ENCODE results near the gene TUBA4A.
A peak's percentile ranks its signal among the peaks of the same experiment; 100 is the strongest.
"Not testable (repeated sequence)": the region's sequence is repeated elsewhere in the genome, so short reads cannot be mapped to it uniquely, and the experiment has no call there.

Gene TUBA4A

GRCh38 chr2:219253753-219254589 is at the start of gene TUBA4A:
Gene TUBA4A, minus strand, starts transcription at chr2:219253918. Its CDS starts 60 bp downstream, at chr2:219253858.
- peak; percentile 83 for DNase-seq

GRCh38 chr2:219302412-219302968 is 48.8 kb upstream of the TUBA4A start:
- DNase-seq: no peak

- no peak for DNase-seq
Observed at GRCh38 chr2:219300022-219300421, 46.3 kb upstream of the TUBA4A start.

GRCh38 chr2:219299372-219299760 is 45.6 kb upstream of the TUBA4A start:
- no peak for DNase-seq

GRCh38 chr2:219298759-219299371 is 45.1 kb upstream of the TUBA4A start:
- peak; percentile 82 for DNase-seq

- DNase-seq: no peak
Observed at GRCh38 chr2:219297766-219298456, 44.2 kb upstream of the TUBA4A start.

GRCh38 chr2:219296631-219297391 is 43.1 kb upstream of the TUBA4A start:
- no peak for DNase-seq

- DNase-seq: no peak
Observed at GRCh38 chr2:219296142-219296541, 42.4 kb upstream of the TUBA4A start.

GRCh38 chr2:219294356-219295351 is 40.9 kb upstream of the TUBA4A start:
- peak; percentile 84 for DNase-seq

- no peak for DNase-seq
Observed at GRCh38 chr2:219293736-219294231, 40.1 kb upstream of the TUBA4A start.

- no peak for DNase-seq
Observed at GRCh38 chr2:219292616-219293015, 38.9 kb upstream of the TUBA4A start.

- DNase-seq: no peak
Observed at GRCh38 chr2:219291910-219292490, 38.3 kb upstream of the TUBA4A start.

GRCh38 chr2:219291394-219291793 is 37.7 kb upstream of the TUBA4A start:
- no peak for DNase-seq

GRCh38 chr2:219290381-219291171 is 36.9 kb upstream of the TUBA4A start:
- DNase-seq: no peak

GRCh38 chr2:219289537-219290361 is 36.0 kb upstream of the TUBA4A start:
- peak; percentile 74 for DNase-seq

- no peak for DNase-seq
Observed at GRCh38 chr2:219289195-219289536, 35.4 kb upstream of the TUBA4A start.

- peak; percentile 45 for DNase-seq
Observed at GRCh38 chr2:219287580-219288265, 34.0 kb upstream of the TUBA4A start.

GRCh38 chr2:219287116-219287440 is 33.4 kb upstream of the TUBA4A start:
- DNase-seq: not testable (repeated sequence)
